HCT116 (cell line): ENCODE data around the gene CTCF. TPM values are rescaled to one million over a fixed set of nuclear protein-coding genes. Genes with fewer than 3 reads are reported as not detected.

Experiments
- ATAC-seq: fragments of 200-7000 bp; cut with Tn5 transposase; 2 replicates; pipeline ENCODE4 v1.9.1; 2020; ENCODE audit warnings: mild to moderate bottlenecking, moderate library complexity
- BruUV-seq: library from RNA; stranded (reverse); fragments of 400-500 nt; replicated peaks from 2 replicates; lab custom pipeline; 2021; lab: Mats Ljungman, UMichigan
- CTCF ChIA-PET: fragments of 300-600 bp; sonication (Branson Sonifier 250); formaldehyde crosslinking; loops from one replicate; lab custom pipeline; 2021; ENCODE audit warnings: antibody characterized with exemption; lab: Charles Lee
- POLR2A ChIA-PET: fragments of 300-600, 350-600 bp; sonication (Branson Sonifier 250); formaldehyde crosslinking; loops from one replicate; lab custom pipeline; 2021; ENCODE audit warnings: antibody characterized with exemption; lab: Charles Lee
- RAD21 ChIA-PET, 2 experiments: fragments of 300-600 bp; sonication (Branson Sonifier 250); formaldehyde crosslinking; loops; one replicate each; lab custom pipeline; 2023; ENCODE audit warnings: low total read pairs in 2 of 2; ENCODE audit not compliant: uncharacterized antibody in 2 of 2, unreplicated experiment in 2 of 2, low non-redundant PET in 1 of 2; lab: Charles Lee
- DNase-seq: peaks from one replicate; pipeline ENCODE4 v3.0.0-alpha.2; 2010; ENCODE audit warnings: low read depth, low spot score
- H2AFZ ChIP-seq: fragments of 200-600 bp; shearing (Covaris generic), sonication (generic); 2 replicates; pipeline ENCODE4 v1.6.1; 2017; ENCODE audit warnings: low read depth, mixed run types, mixed read lengths, antibody characterized with exemption, low read length; ENCODE audit not compliant: poor library complexity, severe bottlenecking
- H3K27ac ChIP-seq: 2 replicates; pipeline ENCODE4 v1.5.1; 2012; ENCODE audit warnings: low read depth, low read length
- H3K27me3 ChIP-seq: fragments of 200-600 bp; sonication (generic); 2 replicates; pipeline ENCODE4 v1.6.1; 2016; ENCODE audit warnings: mixed run types, low read length, mixed read lengths; ENCODE audit not compliant: insufficient read depth
- H3K36me3 ChIP-seq, 2 experiments: fragments of 200-500 bp in 1 of 2; fragments of 200-600 bp in 1 of 2; sonication (Bioruptor generic) in 1 of 2; sonication (generic) in 1 of 2; 2 replicates each; pipeline versions ENCODE4 v1.5.1 to v1.6.1; 2014 to 2016; ENCODE audit warnings: low read length in 2 of 2, inconsistent platforms in 1 of 2, mixed read lengths in 1 of 2, mixed run types in 1 of 2; ENCODE audit not compliant: insufficient read depth in 2 of 2, control insufficient read depth in 1 of 2
- H3K4me1 ChIP-seq, 2 experiments: fragments of 200-600 bp in 1 of 2; sonication (generic) in 1 of 2; 2 replicates each; pipeline versions ENCODE4 v1.5.1 to v1.6.1; 2012 to 2017; ENCODE audit warnings: low read length in 2 of 2, inconsistent platforms in 1 of 2, mild to moderate bottlenecking in 1 of 2, mixed read lengths in 1 of 2, mixed run types in 1 of 2, moderate library complexity in 1 of 2; ENCODE audit not compliant: insufficient read depth in 2 of 2, control insufficient read depth in 1 of 2
- H3K4me2 ChIP-seq: fragments of 200-600 bp; sonication (generic); 2 replicates; pipeline ENCODE4 v1.6.1; 2017; ENCODE audit warnings: mixed run types, low read length, mixed read lengths
- H3K4me3 ChIP-seq, 2 experiments: fragments of 200-600 bp in 1 of 2; sonication (generic) in 1 of 2; replicated peaks in 1 of 2; 2 replicates each; pipeline ENCODE4 v1.5.1; 2011 to 2016; ENCODE audit warnings: low read length in 2 of 2, control low read depth in 1 of 2, low read depth in 1 of 2, mild to moderate bottlenecking in 1 of 2, mixed read lengths in 1 of 2, mixed run types in 1 of 2
- H3K79me2 ChIP-seq: fragments of 200-600 bp; sonication (generic); 2 replicates; pipeline ENCODE4 v1.6.1; 2017; ENCODE audit warnings: mild to moderate bottlenecking, mixed run types, low read length, moderate library complexity, mixed read lengths; ENCODE audit not compliant: insufficient read depth
- H3K9ac ChIP-seq: fragments of 200-600 bp; sonication (generic); 2 replicates; pipeline ENCODE4 v1.6.1; 2016; ENCODE audit warnings: low read length, mixed read lengths
- H3K9me2 ChIP-seq: fragments of 200-600 bp; sonication (generic), shearing (Covaris generic); 2 replicates; pipeline ENCODE4 v1.6.1; 2017; ENCODE audit warnings: mixed run types, mild to moderate bottlenecking, moderate library complexity; ENCODE audit not compliant: insufficient read depth
- H3K9me3 ChIP-seq, 2 experiments: fragments of 200-500 bp in 1 of 2; fragments of 200-600 bp in 1 of 2; sonication (Bioruptor generic) in 1 of 2; sonication (generic) in 1 of 2; 2 replicates each; pipeline ENCODE4 v1.6.1; 2014 to 2017; ENCODE audit warnings: low read length in 2 of 2, mixed read lengths in 2 of 2, inconsistent platforms in 1 of 2, low read depth in 1 of 2, mild to moderate bottlenecking in 1 of 2, mixed run types in 1 of 2, moderate library complexity in 1 of 2; ENCODE audit not compliant: control insufficient read depth in 1 of 2, insufficient read depth in 1 of 2
- H4K20me1 ChIP-seq: fragments of 200-600 bp; sonication (generic), shearing (Covaris generic); 2 replicates; pipeline ENCODE4 v1.6.1; 2017; ENCODE audit warnings: mixed run types, mild to moderate bottlenecking, moderate library complexity; ENCODE audit not compliant: insufficient read depth
- CBX3 ChIP-seq: IDR thresholded peaks from 2 replicates; pipeline ENCODE4 v1.6.1; 2012; ENCODE audit warnings: low read depth
- CEBPB ChIP-seq: IDR thresholded peaks from 2 replicates; pipeline ENCODE4 v1.6.1; 2012; ENCODE audit warnings: low read depth
- EZH2phosphoT487 ChIP-seq: fragments of 200-600 bp; IDR thresholded peaks from 2 replicates; pipeline ENCODE4 v1.6.1; 2018; ENCODE audit warnings: antibody characterized with exemption, borderline replicate concordance
- POLR2A ChIP-seq: IDR thresholded peaks from 2 replicates; pipeline ENCODE4 v1.7.0; 2011; ENCODE audit warnings: borderline replicate concordance; ENCODE audit not compliant: insufficient read depth, insufficient read length; ENCODE audit errors: extremely low read depth
- RAD21 ChIP-seq: IDR thresholded peaks from 2 replicates; pipeline ENCODE4 v1.6.1; 2012; ENCODE audit warnings: low read depth, mild to moderate bottlenecking
- SRF ChIP-seq: IDR thresholded peaks from 2 replicates; pipeline ENCODE4 v1.6.1; 2012; ENCODE audit warnings: low read depth
- TCF7L2 ChIP-seq: IDR thresholded peaks from 2 replicates; pipeline ENCODE4 v1.7.0; 2011; ENCODE audit warnings: borderline replicate concordance, inconsistent platforms; ENCODE audit not compliant: insufficient read depth, insufficient read length; ENCODE audit errors: extremely low read depth
- ZFX ChIP-seq: fragments of 450-650 bp; IDR thresholded peaks from 2 replicates; pipeline ENCODE4 v1.6.1; 2017
- intact Hi-C: fragments of 100-400 bp; cut with micrococcal nuclease; formaldehyde crosslinking; loops from 2 replicates; pipeline ENCODE4 v1.10.0; 2022
- total RNA-seq: library from RNA; stranded (reverse); gene quantifications from one replicate; pipeline ENCODE4 v1.2.1, GENCODE V29; 2021; ENCODE audit not compliant: unreplicated experiment
- TF ChIP-seq, protein P1 (sequence below): IDR thresholded peaks from 2 replicates; pipeline ENCODE4 v1.6.1; 2012
- TF ChIP-seq, protein P2 (sequence below), 3 experiments: fragments of 200-600 bp in 1 of 3; sonication (generic) in 1 of 3; IDR thresholded peaks in 2 of 3; conservative IDR thresholded peaks in 1 of 3; 2 replicates each; pipeline ENCODE4 v1.5.1; 2012 to 2017; ENCODE audit warnings: low read depth in 2 of 3, low read length in 2 of 3, antibody characterized with exemption in 1 of 3, borderline replicate concordance in 1 of 3, control low read depth in 1 of 3, mild to moderate bottlenecking in 1 of 3, mixed read lengths in 1 of 3, mixed run types in 1 of 3, moderate library complexity in 1 of 3; ENCODE audit not compliant: insufficient read depth in 1 of 3
- TF ChIP-seq, protein P3 (sequence below): IDR thresholded peaks from 2 replicates; pipeline ENCODE4 v1.6.1; 2012

Gene CTCF
- total RNA-seq, 1 experiment from 2014 or later, result 48.3 TPM

DNA sequence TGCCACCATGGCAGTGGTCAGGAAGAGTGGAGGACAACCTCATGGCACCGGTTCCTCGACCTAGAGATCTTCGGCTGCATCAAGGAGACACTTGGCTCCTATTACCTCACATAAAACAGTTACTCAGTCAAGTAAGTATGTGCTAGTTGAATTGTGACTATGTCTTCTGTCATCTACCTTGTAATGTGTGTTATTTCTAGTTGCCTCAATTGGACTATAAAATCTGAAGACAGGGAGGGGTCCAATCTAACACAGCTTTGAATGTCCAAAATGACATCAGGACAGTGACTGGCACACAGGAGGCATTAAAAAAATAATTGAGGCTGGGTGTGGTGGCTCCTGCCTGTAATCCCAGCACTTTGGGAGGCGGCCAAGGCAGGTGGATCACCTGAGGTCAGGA lies 121.4 kb downstream of the CTCF start:
- Histone ChIP-seq H3K4me3 (no peak overlapping the region), H3K79me2 (no peaks in the 10 kb centered on the region), H3K27ac (no peak overlapping the region), H3K4me1 (no peaks in the 10 kb centered on the region), H3K9me2 (no peaks in the 10 kb centered on the region), H3K4me2 (no peak overlapping the region), H3K9me3 (no peaks in the 10 kb centered on the region), H4K20me1 (no peaks in the 10 kb centered on the region), H3K27me3 (no peaks in the 10 kb centered on the region), H3K36me3 (peaks cover 4 to 11% of the 10 kb centered on the region in 2 experiments; a peak in 3 of 4 replicates), H2AFZ (no peak overlapping the region), H3K9ac (no peak overlapping the region)
- RAD21 ChIA-PET, result no interaction called here
- DNase-seq (no peak), ATAC-seq (no peak)
- CTCF ChIA-PET, result interaction anchor here (0.9 kb wide), 1 partner anchor 11 kb away, joined by 3 read pairs; no protein-coding TSS in a partner anchor
- TF ChIP-seq, protein P1, sequence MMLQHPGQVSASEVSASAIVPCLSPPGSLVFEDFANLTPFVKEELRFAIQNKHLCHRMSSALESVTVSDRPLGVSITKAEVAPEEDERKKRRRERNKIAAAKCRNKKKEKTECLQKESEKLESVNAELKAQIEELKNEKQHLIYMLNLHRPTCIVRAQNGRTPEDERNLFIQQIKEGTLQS, result no peak
- TF ChIP-seq TCF7L2 (no peak), RAD21 (no peak), SRF (no peak), ZFX (no peak), CBX3 (no peak), POLR2A (no peak), EZH2phosphoT487 (no peak), CEBPB (no peak)
- TF ChIP-seq, protein P2, sequence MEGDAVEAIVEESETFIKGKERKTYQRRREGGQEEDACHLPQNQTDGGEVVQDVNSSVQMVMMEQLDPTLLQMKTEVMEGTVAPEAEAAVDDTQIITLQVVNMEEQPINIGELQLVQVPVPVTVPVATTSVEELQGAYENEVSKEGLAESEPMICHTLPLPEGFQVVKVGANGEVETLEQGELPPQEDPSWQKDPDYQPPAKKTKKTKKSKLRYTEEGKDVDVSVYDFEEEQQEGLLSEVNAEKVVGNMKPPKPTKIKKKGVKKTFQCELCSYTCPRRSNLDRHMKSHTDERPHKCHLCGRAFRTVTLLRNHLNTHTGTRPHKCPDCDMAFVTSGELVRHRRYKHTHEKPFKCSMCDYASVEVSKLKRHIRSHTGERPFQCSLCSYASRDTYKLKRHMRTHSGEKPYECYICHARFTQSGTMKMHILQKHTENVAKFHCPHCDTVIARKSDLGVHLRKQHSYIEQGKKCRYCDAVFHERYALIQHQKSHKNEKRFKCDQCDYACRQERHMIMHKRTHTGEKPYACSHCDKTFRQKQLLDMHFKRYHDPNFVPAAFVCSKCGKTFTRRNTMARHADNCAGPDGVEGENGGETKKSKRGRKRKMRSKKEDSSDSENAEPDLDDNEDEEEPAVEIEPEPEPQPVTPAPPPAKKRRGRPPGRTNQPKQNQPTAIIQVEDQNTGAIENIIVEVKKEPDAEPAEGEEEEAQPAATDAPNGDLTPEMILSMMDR (IDR thresholded peaks at IDR 0.05 in 2 of 3, conservative IDR thresholded peaks at IDR 0.05 in 1 of 3; ENCODE audit: borderline replicate concordance in 1 of 3, insufficient read depth in 1 of 3, low read depth in 2 of 3, low read length in 2 of 3), result no peak
- TF ChIP-seq, protein P3, sequence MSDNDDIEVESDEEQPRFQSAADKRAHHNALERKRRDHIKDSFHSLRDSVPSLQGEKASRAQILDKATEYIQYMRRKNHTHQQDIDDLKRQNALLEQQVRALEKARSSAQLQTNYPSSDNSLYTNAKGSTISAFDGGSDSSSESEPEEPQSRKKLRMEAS, result no peak
- TSS peak; percentile 16 for BruUV-seq
- POLR2A ChIA-PET, result no interaction called here
- intact Hi-C loops, result no loop called here
